Suppressor macrophage treated with lipopolysaccharide for 4 hours (primary cell): ENCODE results near the gene FN3KRP.

Experiments used
- DNase-seq: peaks from one replicate; pipeline ENCODE4 v3.0.0-alpha.2; 2020

The FN3KRP gene

GRCh38 chr17:82689077-82689476, 27.4 kb upstream of the FN3KRP start:
- DNase-seq: no peak

- DNase-seq: no peak
Observed at GRCh38 chr17:82690786-82691489, 25.6 kb upstream of the FN3KRP start.

- no peak for DNase-seq
Observed at GRCh38 chr17:82691714-82692113, 24.8 kb upstream of the FN3KRP start.

- no peak for DNase-seq
Observed at GRCh38 chr17:82692268-82692667, 24.2 kb upstream of the FN3KRP start.

- DNase-seq: no peak
Observed at GRCh38 chr17:82693168-82693867, 23.2 kb upstream of the FN3KRP start.

- DNase-seq: no peak
Observed at GRCh38 chr17:82694647-82695046, 21.9 kb upstream of the FN3KRP start.

GRCh38 chr17:82696259-82696658, 20.2 kb upstream of the FN3KRP start:
- no peak for DNase-seq

- DNase-seq: no peak
Observed at GRCh38 chr17:82696916-82697807, 19.3 kb upstream of the FN3KRP start.

GRCh38 chr17:82697808-82698064, 18.8 kb upstream of the FN3KRP start:
- DNase-seq: no peak

- DNase-seq: peak; percentile 99
Observed at GRCh38 chr17:82698065-82698973, 18.2 kb upstream of the FN3KRP start, which contains the start of gene RAB40B. Gene RAB40B (minus strand): TSS chr17:82698698. CDS start chr17:82698596, 102 bp downstream.

- no peak for DNase-seq
Observed at GRCh38 chr17:82698974-82699442, 17.5 kb upstream of the FN3KRP start.

- no peak for DNase-seq
Observed at GRCh38 chr17:82699551-82699950, 17.0 kb upstream of the FN3KRP start.

GRCh38 chr17:82702231-82702927, 14.1 kb upstream of the FN3KRP start:
- no peak for DNase-seq

GRCh38 chr17:82703036-82703745, 13.3 kb upstream of the FN3KRP start:
- no peak for DNase-seq

- DNase-seq: no peak
Observed at GRCh38 chr17:82703935-82704865, 12.3 kb upstream of the FN3KRP start.

GRCh38 chr17:82704886-82705285, 11.6 kb upstream of the FN3KRP start:
- no peak for DNase-seq

GRCh38 chr17:82705756-82706155, 10.8 kb upstream of the FN3KRP start:
- no peak for DNase-seq

- no peak for DNase-seq
Observed at GRCh38 chr17:82709024-82709675, 7.4 kb upstream of the FN3KRP start.
